HG02840 (cell line): Measurements from ENCODE around the gene CNTNAP1.

ENCODE experiments used
- ATAC-seq: cut with Tn5 transposase; IDR thresholded peaks from one replicate; pipeline ENCODE4 v1.9.1; 2021; ENCODE audit warnings: mild to moderate bottlenecking, moderate library complexity, moderate number of reproducible peaks; ENCODE audit not compliant: unreplicated experiment, low FRiP score

CNTNAP1 gene

GRCh38 chr17:42669977-42670788, 12.1 kb upstream of the CNTNAP1 start:
- ATAC-seq, result no peak

GRCh38 chr17:42670789-42671657, 11.3 kb upstream of the CNTNAP1 start:
- no peak for ATAC-seq

- ATAC-seq, result no peak
These were observed 10.3 kb upstream of the CNTNAP1 start for GRCh38 chr17:42672038-42672437.

DNA sequence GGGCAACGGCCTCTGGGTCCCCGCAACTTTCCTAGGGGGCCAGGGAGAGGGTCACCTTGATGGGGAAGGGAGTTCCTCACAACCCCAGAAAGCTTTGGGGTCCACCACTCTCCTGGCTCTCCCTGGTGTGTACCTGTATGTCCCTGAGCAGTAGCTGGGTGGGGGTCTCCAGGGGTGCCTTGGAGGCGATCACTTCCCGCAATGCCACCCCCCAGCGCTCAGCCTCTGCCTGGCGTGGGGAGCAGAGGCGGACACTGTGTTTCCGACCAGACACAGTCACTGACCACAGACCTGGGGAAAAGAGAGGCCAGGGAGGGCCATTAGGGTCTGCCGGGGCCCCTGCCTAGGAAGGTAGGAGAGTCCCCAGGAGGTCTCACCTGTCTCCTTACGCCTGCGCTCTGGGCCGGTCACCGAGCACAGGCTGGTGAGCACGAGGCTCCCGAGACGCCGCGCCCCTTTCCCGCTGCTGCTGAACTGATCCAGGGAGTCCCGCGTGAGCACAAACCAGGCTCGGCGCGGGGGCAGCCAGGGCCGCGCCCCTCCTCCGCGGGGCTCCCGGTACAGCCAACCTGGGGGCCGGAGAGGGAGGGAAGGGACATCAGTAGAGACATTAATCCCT, 9.0 kb upstream of the CNTNAP1 start:
- ATAC-seq, result no peak

DNA sequence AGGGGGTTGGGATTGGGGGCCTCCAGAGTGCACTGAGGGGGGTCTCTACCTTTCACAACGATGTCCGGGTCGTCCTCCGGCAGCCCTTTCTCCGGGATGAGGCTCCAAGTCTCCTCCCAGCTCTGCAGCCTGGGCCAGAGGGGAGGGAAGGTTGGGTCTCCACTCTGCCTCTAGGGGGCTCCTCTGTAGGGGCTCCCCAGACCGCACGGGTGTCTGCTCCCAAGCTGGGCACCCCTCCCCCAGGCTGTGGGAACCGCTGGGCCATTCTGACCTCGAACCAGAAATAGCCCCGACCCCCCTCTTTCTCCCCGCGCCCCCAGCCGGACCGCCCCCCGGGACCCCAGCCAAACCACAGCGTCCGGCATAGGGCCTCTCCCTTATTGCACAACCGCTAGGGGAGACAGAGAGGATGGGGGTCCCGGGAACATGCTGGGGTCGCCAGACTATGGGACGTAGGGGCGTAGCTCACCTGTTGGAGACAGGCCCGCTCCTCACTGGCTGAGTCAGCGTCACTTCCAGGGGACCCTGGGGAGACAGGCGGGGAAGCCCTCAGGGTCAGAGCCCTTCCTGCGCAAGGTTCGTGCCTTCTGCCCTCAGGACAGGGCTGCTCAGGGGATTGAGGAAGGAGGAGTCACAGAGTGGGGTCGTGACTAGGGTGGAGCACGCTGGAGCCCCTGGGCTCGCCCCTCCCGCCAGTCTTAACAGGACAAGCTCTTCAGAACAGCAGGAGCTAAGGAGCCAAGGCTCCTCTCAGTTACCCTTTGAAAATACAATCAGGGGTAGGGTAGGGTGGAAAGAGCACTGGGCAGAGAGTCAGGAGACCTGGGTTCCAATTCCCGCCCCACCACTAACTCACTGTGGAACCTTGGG, 8.2 kb upstream of the CNTNAP1 start:
- ATAC-seq, result no peak

DNA sequence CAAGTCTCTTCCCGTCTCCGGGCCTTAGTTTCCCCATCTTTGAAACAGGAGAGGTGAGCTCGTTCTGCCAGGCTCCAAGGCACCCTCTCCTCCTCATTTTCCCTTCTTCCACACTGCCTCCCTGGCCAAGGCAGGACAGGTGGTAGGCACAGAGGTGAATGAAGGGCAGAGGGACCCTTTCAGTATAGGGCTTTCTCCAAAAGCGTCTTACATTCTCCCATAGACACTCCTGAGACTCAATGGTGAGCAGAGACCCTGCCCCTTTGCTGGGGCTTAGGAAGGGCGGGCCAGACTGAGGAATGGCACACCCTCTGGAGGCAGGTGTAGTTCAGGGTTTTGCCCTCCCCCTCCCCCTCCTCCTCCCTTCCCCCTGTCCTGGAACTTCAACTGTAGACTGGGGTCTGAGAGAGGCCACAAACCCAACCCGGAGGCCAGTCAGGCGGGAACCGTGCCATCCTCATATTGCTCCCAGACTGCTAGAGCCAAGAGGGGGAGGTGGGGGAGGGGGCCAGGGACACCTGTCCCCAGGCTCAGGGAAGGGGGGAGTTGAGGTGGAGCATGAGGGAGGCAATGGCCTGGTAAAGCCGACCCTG, 7.5 kb upstream of the CNTNAP1 start:
- no peak for ATAC-seq

DNA sequence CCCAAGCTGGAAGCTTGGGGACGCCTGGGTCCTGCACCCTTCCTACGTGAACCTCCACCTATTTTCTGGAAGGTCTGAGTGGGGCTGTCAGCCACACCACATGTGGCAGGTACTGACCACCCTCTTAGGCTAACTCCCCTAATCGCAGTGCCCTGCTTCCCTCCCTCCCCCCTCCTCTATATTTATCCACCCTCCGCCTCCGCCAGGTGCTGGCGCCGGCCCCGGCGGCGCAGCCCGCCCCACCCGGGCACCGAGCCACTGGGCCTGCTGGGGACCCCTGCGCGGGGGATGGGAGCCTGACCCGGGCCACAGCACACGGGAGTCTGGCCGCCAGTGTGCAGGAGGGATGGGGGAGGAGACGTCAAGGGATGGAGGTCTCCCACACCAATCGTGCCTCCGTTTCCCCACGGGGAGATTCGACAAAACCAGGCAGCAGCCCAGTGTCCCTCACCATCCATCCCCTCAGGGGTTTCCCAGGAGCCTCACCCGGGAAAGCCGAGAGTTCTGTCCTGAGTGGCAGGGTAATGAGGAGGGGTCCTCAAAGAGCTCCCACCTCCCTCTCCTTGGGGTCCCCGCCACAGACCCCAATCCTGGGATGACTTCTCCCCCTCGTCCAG, 6.9 kb upstream of the CNTNAP1 start:
- no peak for ATAC-seq

GRCh38 chr17:42675965-42676423, 6.3 kb upstream of the CNTNAP1 start:
- no peak for ATAC-seq

DNA sequence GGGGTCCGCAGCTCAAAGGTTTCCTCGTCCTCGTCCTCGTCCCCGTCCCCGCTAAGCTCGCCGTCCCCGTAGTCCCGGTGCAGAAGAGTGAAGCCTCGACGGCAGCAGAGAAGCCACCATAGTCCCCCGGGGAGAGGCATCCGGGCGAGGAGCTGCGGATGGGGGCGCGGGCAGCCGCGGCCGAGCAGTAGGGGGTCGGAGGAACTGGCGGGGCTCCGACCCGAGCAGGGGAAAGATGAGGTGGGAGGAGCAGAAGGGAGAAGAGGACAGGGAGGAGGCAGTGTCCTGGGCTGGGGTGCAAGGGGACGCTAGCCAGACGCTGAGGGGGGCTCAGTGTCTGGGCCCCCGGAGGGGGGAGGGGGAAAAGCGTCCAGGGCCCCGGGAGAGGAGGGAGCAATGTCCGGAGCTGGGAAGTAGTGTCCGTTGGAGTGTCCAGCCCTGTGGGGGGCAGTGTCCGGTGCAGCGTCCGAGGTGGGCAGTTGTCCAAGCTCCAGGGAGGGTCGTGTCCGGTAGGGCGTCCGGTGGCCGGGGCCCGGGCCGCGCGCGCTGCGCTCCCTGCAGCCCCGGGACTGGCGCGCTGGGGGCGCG, 5.8 kb upstream of the CNTNAP1 start, which contains the start of gene PLEKHH3:
Gene PLEKHH3 (minus strand): TSS at position 571 of the 588 bp plus-strand sequence. CDS start 431 bp downstream, at position 140.
- peak; percentile 3 for ATAC-seq

GRCh38 chr17:42677012-42677857, 5.1 kb upstream of the CNTNAP1 start:
- peak; percentile 57 for ATAC-seq

- no peak for ATAC-seq
These were observed 4.2 kb upstream of the CNTNAP1 start for GRCh38 chr17:42677921-42678781.

- ATAC-seq, result no peak
These were observed 3.3 kb upstream of the CNTNAP1 start for GRCh38 chr17:42678951-42679491.

DNA sequence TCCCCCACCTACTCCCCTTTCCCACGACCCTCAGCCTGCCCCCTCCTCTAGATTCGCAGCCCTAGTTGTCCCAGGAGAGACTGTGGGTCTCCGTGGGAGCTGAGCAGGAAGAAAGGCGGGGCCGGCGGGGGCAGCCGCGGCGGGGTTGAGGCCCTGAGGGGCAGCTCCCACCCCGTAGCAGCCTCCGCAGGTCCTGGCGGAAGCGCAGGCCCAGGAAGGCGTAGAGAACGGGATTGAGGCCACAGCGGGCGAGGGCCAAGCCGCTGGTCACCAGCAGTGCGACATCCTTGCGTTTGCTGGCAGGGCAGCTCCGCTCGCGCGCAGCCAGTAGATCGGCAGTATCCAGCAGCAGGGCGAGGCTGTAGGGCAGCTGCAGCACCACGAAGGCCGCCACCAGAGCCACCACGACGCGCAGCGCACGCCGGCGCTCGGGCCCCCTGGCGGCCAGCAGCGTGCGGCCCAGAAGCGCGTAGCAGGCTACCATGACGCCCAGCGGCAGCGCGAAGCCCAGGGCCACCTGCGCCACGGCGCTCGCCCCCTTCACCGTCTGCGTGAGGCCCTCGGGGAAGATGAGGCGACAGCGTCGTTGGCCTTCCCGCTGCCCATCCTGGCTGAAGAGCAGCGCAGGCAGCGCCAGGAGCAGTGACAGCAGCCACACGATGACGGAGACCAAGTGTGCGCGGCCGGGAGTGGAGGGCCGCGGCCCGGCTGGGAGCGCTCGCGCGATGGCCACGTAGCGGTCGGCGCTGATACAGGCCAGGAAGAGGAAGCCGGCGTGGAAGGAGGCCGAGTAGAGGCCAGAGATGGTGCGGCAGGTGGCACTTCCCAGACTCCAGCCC, 2.6 kb upstream of the CNTNAP1 start:
- ATAC-seq, result no peak

GRCh38 chr17:42680331-42680808, 2.0 kb upstream of the CNTNAP1 start:
- ATAC-seq, result no peak

- ATAC-seq, result no peak
These were observed 532 bp downstream of the CNTNAP1 start for GRCh38 chr17:42682722-42683403.
